LoVo (cell line): ENCODE measurements around the gene DPY30.
A peak's percentile ranks its signal among the peaks of the same experiment; 100 is the strongest.

ENCODE experiments used
- DNase-seq: peaks from one replicate; pipeline ENCODE4 v3.0.0-alpha.2; 2016; ENCODE audit warnings: low spot score

DPY30 gene

DNA sequence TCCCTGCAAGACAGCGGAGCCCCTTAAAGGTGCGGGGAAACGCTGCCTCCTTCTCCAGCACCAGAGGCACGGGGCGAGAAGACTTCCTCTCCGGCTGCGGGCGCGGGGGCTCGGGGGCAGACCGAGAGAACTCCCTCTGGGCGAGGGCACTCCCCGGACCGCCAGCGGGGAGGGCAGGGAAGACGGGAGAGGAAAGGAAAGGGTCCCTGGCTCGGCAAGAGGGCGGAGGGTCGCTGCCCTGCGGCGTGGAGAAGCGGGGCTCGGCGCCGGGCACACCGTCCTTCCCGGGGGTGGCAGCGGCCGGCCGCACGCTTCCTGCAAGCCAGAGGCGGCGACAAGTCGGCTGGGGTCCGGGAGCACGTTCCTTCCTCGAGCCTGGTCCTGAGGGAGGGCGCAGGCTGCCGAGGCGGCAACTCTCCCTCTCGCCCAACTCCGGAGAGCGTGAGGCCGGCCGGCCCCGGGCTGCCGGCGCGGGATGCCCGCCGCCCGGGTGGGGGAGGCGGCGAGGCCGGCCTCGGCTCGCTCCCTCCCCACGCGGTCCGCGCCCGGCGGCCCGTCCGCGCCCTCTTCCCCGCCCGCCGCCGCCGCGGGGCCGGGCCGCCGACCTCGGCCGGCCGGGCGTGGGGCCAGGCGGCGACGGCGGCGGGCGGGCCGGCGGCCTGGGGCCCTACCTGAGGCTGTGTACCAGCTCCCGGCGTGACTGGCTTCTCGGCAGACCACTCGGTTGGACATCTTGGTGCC is 29.9 kb downstream of the DPY30 start:
- no peak for DNase-seq

- DNase-seq, result peak; percentile 9
These were observed 30.6 kb downstream of the DPY30 start for GRCh38 chr2:32008805-32009515.

- DNase-seq, result no peak
These were observed 32.5 kb downstream of the DPY30 start for GRCh38 chr2:32007121-32007391.

GRCh38 chr2:32005371-32005976 is 34.1 kb downstream of the DPY30 start:
- no peak for DNase-seq

GRCh38 chr2:32003791-32004190 is 35.8 kb downstream of the DPY30 start:
- no peak for DNase-seq

DNA sequence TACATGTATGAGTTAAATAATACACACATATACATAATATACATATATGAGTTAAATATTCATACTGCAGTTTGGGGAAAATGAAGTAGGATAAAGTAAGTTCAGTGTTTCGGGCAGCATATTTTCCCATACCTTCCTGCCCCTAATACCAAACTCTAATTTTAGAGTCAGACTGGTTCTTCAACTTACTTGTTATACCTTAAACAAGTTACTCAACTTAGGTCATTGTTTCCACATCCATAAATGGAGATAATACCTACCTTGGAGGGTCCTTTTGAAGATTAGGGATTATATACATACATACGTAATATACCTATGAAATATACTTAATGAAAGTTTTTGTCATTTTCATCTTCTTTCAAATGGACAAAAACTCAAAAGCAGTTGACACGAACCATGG is 37.2 kb downstream of the DPY30 start:
- no peak for DNase-seq

DNA sequence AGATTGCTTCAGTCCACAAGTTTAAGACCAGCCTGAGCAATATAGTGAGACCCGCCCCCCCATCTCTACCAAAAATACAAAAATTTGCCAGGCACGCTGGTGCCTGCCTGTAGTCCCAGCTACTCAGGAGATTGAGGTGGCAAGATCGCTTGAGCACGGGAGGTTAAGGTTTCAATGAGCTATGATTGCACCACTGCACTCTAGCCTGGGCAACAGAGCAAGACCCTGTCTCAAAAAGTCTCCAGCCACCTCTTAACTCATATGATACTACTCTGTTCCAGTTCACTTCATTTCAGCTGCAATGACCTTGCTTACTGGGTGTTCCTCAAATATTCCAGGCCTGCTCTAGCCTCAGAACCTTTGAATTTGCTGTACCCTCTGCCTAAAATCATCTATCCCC is 40.2 kb downstream of the DPY30 start:
- DNase-seq, result no peak

DNA sequence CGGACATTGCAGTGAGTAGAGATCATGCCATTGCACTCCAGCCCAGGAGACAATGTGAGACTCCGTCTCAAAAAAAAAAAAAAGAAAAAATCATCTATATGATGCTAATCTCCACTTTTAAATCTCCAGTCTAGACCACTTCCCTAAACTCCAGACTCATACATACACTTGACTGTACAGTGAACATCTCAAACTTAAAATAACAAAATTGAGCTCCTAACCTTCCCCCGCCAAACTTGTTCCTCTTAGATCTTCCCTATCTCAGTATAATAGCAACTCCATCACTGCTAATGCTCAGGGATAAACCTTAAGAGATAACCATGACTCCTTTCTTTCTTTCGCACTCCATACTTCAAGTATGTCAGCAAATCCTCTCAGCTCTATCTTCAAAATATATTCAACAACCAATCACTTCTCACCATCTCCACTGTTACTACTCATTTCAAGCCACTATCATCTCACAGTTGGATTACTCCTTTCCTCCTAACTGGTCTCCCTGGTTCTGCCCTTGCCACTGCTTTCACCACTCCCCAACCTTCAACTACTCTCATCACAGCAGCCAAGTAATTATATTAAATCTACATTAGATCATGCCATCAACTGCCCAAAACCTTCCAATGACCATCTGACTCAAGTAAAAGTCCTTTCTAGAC is 40.7 kb downstream of the DPY30 start:
- DNase-seq, result no peak

- DNase-seq, result no peak
These were observed 42.0 kb downstream of the DPY30 start for GRCh38 chr2:31997653-31998052.

- no peak for DNase-seq
These were observed 42.9 kb downstream of the DPY30 start for GRCh38 chr2:31996571-31997150.

DNA sequence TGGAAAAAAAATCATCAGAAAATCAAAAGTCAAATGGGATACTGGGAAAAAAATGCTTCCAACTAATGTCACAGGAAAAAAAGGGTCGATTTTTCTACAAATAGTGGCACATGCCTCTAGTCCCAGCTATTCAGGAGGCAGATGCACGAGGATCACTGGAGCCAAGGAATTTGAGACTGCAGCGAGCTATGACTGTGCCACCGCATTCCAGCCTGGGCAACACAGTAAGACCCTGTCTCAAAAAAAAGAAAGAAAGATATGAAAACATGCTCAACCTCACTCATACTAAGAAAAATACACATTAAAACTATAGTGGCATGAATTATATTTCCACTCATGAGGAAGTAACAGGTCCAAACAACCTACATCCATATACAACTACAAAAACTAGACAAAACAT is 46.7 kb downstream of the DPY30 start:
- no peak for DNase-seq

GRCh38 chr2:31992025-31992579 is 47.5 kb downstream of the DPY30 start:
- DNase-seq, result peak; percentile 53

GRCh38 chr2:31989946-31990345 is 49.7 kb downstream of the DPY30 start:
- DNase-seq, result no peak

GRCh38 chr2:31987454-31988220 is 52.0 kb downstream of the DPY30 start:
- no peak for DNase-seq

DNA sequence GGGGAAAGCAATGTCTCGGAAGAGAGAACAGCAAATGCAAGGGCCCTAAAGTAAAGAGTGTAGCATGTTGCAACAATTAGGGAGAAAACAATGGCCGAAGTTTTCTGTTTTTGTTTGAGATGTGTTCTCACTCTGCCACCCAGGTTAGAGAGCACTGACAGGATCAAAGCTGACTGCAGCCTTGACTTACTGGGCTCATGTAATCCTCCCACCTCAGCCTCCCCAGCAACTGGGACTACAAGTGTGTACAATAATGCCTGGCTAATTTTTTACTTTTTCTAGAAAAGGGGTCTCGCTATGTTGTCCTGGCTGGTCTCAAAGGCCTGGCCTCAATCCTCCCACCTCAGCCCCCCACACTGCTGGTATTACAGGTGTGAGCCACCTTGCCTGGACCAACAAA is 52.7 kb downstream of the DPY30 start:
- no peak for DNase-seq

DNA sequence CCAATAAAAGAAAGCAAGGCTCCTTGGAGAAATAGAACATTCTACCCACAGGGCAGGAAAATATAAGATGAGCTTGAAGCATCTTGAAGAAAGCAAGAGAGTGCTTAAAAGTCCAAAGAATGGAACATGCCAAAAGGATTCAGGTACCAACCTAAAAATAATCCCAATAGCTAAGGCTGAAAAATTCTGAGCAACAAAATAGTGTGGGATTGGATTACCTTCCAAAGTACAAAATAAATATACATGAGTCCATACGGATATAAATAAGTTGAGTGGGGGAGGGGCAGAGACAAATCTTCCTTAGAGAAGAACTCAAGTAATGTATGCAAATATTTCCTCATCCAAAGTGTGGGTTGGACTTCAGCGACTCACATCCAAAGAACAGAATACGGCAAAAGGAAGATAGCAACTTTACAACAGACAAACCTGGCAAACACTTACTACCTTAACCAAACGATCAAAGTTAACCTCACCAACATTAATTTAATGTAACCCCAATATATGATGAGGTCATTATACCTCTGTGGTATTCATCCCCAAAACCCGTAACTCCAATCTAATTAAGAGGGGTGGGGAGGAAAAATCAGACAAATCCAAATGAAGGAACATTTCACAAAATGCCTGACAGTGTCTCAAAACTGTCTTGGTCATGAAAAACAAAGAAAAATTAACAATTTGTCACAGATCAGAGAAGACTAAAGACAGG is 55.7 kb downstream of the DPY30 start:
- no peak for DNase-seq

- no peak for DNase-seq
These were observed 58.8 kb downstream of the DPY30 start for GRCh38 chr2:31980674-31981356.

DNA sequence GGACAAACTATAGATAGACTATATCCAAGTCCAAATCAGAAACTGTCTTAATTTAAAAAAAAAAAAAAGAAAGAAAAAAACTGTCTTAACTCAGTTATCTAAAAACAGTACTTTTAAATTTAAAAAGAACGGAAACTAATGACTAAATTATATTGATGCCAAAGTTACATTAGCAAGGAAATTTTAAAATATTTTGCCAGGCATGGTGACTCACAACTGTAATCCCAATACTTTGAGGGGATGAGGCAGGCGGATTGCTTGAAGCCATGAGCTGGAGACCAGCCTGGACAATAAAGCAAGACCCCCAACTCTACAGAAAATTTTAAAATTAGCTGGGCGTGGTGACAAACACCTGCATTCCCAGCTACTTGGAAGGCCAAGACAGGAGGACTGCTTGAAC is 59.6 kb downstream of the DPY30 start:
- DNase-seq, result no peak

- DNase-seq, result no peak
These were observed 60.6 kb downstream of the DPY30 start for GRCh38 chr2:31979018-31979417.

DNA sequence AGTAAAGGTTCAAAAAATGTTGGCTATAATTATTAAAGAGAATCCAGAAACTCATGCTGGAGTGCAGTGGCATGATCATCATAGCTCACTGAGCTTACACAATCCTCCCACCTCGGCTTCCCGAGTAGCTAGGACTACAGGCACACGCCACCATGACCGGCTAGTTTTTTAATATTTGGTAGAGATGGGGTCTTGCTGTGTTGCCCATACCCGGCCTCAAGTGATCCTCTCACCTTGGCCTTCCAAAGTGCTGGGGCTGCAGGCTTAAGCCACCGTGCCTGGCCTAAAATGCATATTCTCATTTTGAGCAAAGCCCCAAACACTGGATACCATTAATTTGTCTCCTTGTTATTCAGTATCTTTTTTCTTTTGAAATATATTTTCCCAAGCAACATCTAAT is 61.2 kb downstream of the DPY30 start:
- no peak for DNase-seq
